GM10266 (cell line): ENCODE measurements around the gene RALY.
"Not testable (repeated sequence)": the region's sequence is repeated elsewhere in the genome, so short reads cannot be mapped to it uniquely, and the experiment has no call there.

Experiments used
- DNase-seq: peaks from one replicate; pipeline ENCODE4 v3.0.0; 2012; ENCODE audit errors: extremely low spot score
- CTCF ChIP-seq: IDR thresholded peaks from 2 replicates; pipeline ENCODE4 v1.5.1; 2012; ENCODE audit warnings: mild to moderate bottlenecking, low read depth; ENCODE audit not compliant: control insufficient read depth, insufficient read depth; ENCODE audit errors: missing control alignments

Gene RALY

GRCh38 chr20:34023937-34024722 lies 30.4 kb downstream of the RALY start:
- DNase-seq = no peak

GRCh38 chr20:34024723-34025351 lies 31.1 kb downstream of the RALY start:
- TF ChIP-seq CTCF = no peak
- DNase-seq = no peak

More at GRCh38 chr20:34023937-34024722, 30.4 kb downstream of the RALY start:
- no peak for TF ChIP-seq CTCF

- not testable (repeated sequence) for DNase-seq
Measured at GRCh38 chr20:34028013-34028412, 34.3 kb downstream of the RALY start.

GRCh38 chr20:34029415-34029814 lies 35.7 kb downstream of the RALY start:
- TF ChIP-seq CTCF = no peak

GRCh38 chr20:34030456-34030855 lies 36.7 kb downstream of the RALY start:
- no peak for TF ChIP-seq CTCF
- DNase-seq = no peak

More at GRCh38 chr20:34029415-34029814, 35.7 kb downstream of the RALY start:
- DNase-seq = no peak

GRCh38 chr20:34033903-34034302 lies 40.2 kb downstream of the RALY start:
- DNase-seq = no peak
- no peak for TF ChIP-seq CTCF

- TF ChIP-seq CTCF = no peak
- peak; percentile 19 for DNase-seq
Measured at GRCh38 chr20:34037121-34037520, 43.4 kb downstream of the RALY start.

GRCh38 chr20:34037767-34038166 lies 44.1 kb downstream of the RALY start:
- DNase-seq = no peak
- TF ChIP-seq CTCF = no peak
